ENCODE results near the gene HEATR9. TPM values are rescaled to one million over a fixed set of nuclear protein-coding genes. Genes with fewer than 3 reads are reported as not detected.
A peak's percentile ranks its signal among the peaks of the same experiment; 100 is the strongest.

HEATR9 gene
- total RNA-seq, 1 donor from 2014 or later: 0.21 TPM

- intact Hi-C loops (cut with DNase I): no loop called here
- Histone ChIP-seq H3K27me3 (ENCODE audit: low read depth) (no peaks in the 10 kb centered on the region), H3K36me3 (peaks cover 53% of the 10 kb centered on the region), H3K27ac (no peak overlapping the region), H3K9me3 (no peaks in the 10 kb centered on the region), H3K4me3 (no peak overlapping the region), H3K4me1 (peaks cover 35% of the 10 kb centered on the region)
- DNase-seq: no peak
- ATAC-seq: no peak
- TF ChIP-seq CTCF (IDR thresholded peaks at IDR 0.05): no peak
These were observed 51.5 kb downstream of the HEATR9 start for GRCh38 chr17:35817196-35817595.

GRCh38 chr17:35816723-35817122, 52.0 kb downstream of the HEATR9 start:
- intact Hi-C loops (cut with DNase I): no loop called here
- Histone ChIP-seq H3K4me3 (no peak overlapping the region), H3K27ac (no peak overlapping the region), H3K9me3 (no peaks in the 10 kb centered on the region), H3K4me1 (peaks cover 40% of the 10 kb centered on the region), H3K36me3 (peaks cover 48% of the 10 kb centered on the region), H3K27me3 (ENCODE audit: low read depth) (no peaks in the 10 kb centered on the region)
- DNase-seq (no peak), ATAC-seq (no peak)
- TF ChIP-seq CTCF (IDR thresholded peaks at IDR 0.05): no peak

- no peak for TF ChIP-seq CTCF (IDR thresholded peaks at IDR 0.05)
- Histone ChIP-seq H3K4me1 (peaks cover 65% of the 10 kb centered on the region), H3K4me3 (no peak overlapping the region), H3K27me3 (ENCODE audit: low read depth) (no peaks in the 10 kb centered on the region), H3K9me3 (no peaks in the 10 kb centered on the region), H3K27ac (no peak overlapping the region), H3K36me3 (peaks cover 6% of the 10 kb centered on the region)
- no peak for DNase-seq
- ATAC-seq: no peak
- intact Hi-C loops (cut with DNase I): no loop called here
These were observed 56.2 kb downstream of the HEATR9 start for GRCh38 chr17:35812456-35812855.

GRCh38 chr17:35811759-35812158, 56.9 kb downstream of the HEATR9 start:
- intact Hi-C loops (cut with DNase I): no loop called here
- no peak overlapping the region for H3K27ac ChIP-seq
- peaks cover 5% of the 10 kb centered on the region for H3K36me3 ChIP-seq
- no peak for TF ChIP-seq CTCF (IDR thresholded peaks at IDR 0.05)
- H3K9me3 ChIP-seq: no peaks in the 10 kb centered on the region
- no peak overlapping the region for H3K4me3 ChIP-seq
- DNase-seq (no peak), ATAC-seq (no peak)
- H3K27me3 ChIP-seq (ENCODE audit: low read depth): no peaks in the 10 kb centered on the region
- peaks cover 65% of the 10 kb centered on the region for H3K4me1 ChIP-seq

GRCh38 chr17:35809855-35810461, 58.7 kb downstream of the HEATR9 start:
- intact Hi-C loops (cut with DNase I): no loop called here
- H3K4me1 ChIP-seq: peaks cover 56% of the 10 kb centered on the region
- no peaks in the 10 kb centered on the region for H3K36me3 ChIP-seq
- peak overlapping the region; percentile 94 for H3K4me3 ChIP-seq
- ATAC-seq (peak in 1 of 2 donors; percentile 46), DNase-seq (no peak)
- no peaks in the 10 kb centered on the region for H3K9me3 ChIP-seq
- no peaks in the 10 kb centered on the region for H3K27me3 ChIP-seq (ENCODE audit: low read depth)
- TF ChIP-seq CTCF (IDR thresholded peaks at IDR 0.05): no peak
- peak overlapping the region; percentile 90 for H3K27ac ChIP-seq

Data from lower lobe of right lung (tissue), 2 donors.